Epidermal melanocyte (primary cell): ENCODE data around the gene MMP14.
A peak's percentile ranks its signal among the peaks of the same experiment; 100 is the strongest.
"Not testable (repeated sequence)": the region's sequence is repeated elsewhere in the genome, so short reads cannot be mapped to it uniquely, and the experiment has no call there.

Experiments
- DNase-seq: peaks from one replicate; pipeline ENCODE4 v3.0.0; 2011; ENCODE audit warnings: low spot score; ENCODE audit not compliant: insufficient read length

MMP14 gene

DNA sequence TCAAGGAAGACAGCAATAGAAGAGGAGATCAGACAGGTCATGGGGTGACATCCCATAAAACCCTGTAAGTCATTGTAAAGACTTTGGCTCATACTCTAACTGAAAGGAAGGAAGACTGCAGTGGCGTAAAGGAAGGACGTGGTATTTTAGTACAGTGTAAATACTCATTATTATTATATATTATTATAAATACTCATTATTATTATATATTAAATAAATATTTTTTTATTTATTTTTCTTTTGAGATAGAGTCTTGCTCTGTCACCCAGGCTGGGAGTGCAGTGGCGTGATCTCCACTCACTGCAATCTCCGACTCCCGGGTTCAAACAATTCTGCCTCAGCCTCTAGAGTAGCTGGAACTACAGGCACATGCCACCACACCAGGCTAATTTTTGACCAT, 20.0 kb downstream of the MMP14 start:
- DNase-seq: no peak

DNA sequence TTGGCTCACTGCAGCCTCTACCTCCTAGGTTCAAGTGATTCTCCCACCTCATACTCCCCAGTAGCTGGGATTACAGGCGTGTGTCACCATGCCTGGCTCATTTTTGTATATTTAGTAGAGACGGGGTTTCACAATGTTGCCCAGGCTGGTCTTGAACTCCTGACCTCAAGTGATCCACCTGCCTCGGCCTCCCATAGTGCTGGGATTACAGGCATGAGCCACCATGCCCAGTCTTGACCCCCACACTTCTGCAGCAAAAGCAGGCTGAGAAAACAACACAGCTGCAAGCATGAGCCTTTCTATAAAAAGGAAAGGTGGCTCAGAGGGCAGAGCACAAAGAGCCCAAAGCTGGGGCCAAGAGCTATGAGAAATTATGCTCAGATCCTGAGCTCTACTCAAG, 24.0 kb downstream of the MMP14 start:
- not testable (repeated sequence) for DNase-seq

DNA sequence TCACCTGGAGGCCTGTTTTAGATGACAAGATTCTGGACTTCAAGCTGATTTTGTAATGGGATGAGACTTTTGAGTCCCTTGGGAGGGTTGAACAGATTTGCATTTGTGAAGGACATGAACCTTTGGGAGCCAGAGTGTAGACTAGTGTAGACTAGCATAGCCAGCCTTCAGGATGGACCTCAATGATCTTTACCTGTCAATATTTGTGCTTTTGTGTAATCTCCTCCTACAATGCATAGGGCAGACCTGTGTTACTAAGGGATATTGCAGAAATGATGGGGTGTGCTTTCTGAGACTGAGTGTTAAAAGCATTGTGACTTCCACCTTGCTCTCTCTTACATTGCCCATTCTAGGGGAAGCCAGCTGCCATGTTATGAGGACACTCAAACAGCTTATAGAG, 25.3 kb downstream of the MMP14 start:
- DNase-seq: no peak

GRCh38 chr14:22864979-22865378, 28.6 kb downstream of the MMP14 start:
- no peak for DNase-seq

GRCh38 chr14:22865424-22866405, 29.3 kb downstream of the MMP14 start:
- DNase-seq: no peak

DNA sequence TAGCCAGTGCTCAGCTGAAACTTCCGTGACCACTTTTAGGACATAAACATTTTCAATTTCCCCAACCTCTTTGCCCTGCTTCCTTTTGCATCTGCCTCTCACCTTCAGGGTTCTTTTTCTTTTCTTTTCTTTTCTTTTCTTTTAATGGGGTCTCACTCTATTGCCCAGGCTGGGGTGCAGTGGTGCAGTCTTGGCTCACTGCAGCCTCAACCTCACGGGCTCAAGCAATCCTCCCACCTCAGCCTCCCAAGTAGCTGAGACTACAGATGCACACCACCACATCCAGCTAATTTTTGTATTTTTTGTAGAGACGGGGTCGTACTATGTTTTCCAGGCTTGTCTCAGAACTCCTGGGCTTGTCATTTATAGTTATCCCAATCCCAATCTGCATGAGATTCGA, 30.5 kb downstream of the MMP14 start:
- DNase-seq: no peak

DNA sequence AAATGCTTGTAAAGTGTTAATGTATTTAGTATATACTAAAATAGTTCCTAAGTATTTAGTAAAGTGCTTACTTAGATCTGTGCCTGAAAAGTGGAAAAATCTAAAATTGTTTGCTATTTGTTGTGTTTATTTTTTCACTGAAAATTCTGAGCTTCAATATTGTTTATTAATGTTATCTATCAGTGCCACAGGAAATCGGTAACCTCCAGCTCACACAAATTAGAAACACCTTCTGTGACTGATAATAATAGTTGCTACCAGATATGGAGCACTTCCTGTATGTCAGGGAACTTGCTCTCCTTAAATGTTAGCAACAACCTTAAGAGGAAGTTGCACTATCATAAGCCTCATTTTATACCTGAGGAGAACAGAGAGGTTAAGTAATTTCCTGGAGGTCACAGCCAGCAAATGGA, 34.4 kb downstream of the MMP14 start:
- DNase-seq: no peak

DNA sequence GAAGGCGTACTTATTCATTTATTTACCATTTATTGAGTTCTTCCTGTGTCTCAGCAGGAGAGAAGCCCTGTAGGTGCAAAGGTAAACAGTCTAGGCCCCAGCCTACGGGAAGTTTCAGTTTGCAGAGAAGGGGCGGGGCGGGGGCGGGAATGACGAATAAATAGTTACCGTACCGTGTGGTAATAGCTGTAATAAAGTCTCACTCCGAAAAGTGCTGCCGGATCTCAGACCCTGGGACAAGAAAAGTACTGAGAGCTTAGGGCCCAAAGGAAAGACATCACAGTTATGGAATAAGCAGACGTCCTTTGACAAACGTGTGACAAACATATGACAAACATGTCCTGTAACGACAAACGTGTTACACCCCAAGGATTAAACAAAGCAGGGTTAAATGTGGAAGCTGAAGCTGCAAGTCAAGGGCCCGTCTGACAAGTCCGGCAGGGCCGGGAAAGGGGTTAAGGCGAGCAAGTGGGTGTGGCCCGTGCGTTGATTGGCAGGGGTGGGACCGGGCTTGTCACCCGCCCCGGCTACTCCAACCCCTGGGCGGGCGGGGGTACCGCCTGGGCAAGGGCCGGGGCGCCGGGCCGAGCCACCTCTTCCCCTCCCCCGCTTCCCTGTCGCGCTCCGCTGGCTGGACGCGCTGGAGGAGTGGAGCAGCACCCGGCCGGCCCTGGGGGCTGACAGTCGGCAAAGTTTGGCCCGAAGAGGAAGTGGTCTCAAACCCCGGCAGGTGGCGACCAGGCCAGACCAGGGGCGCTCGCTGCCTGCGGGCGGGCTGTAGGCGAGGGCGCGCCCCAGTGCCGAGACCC, 35.0 kb downstream of the MMP14 start, which contains the start of gene LRP10:
LRP10 (plus strand) TSS at position 517 of the 809 bp plus-strand sequence. CDS start 564 bp downstream, outside the sequence.
- peak; percentile 77 for DNase-seq

GRCh38 chr14:22872033-22872832, 35.8 kb downstream of the MMP14 start:
- DNase-seq: peak; percentile 92

DNA sequence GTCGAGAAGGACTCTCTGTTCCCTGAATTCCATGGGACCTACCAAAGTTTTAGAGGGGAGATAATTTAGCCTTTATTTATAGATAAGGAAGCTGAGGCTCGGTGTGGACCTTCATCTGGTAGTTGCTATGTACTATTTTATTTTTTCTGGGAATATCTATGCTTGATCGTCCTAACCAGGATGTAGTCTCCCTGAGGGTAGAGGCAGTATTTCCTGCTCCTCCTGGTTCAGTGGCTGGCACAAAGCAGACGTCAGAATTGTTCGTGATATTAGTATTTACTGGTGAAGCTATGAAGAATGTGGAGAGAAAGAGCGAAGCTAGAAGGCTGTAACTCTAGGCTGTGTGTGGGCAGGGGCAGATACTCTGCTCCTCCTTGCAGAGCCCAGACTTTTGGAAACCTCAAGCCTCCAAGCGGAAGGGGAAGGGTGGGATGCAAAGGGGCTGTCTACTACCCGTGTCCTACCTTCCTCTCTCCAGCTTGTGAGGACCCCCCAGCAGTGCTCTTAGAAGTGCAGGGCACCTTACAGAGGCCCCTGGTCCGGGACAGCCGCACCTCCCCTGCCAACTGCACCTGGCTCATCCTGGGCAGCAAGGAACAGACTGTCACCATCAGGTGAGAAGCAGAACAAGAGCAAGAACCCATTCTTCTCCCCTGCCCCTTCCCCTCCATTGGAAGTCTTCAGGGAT, 36.6 kb downstream of the MMP14 start:
- no peak for DNase-seq

GRCh38 chr14:22875003-22875747, 38.8 kb downstream of the MMP14 start:
- DNase-seq: no peak

DNA sequence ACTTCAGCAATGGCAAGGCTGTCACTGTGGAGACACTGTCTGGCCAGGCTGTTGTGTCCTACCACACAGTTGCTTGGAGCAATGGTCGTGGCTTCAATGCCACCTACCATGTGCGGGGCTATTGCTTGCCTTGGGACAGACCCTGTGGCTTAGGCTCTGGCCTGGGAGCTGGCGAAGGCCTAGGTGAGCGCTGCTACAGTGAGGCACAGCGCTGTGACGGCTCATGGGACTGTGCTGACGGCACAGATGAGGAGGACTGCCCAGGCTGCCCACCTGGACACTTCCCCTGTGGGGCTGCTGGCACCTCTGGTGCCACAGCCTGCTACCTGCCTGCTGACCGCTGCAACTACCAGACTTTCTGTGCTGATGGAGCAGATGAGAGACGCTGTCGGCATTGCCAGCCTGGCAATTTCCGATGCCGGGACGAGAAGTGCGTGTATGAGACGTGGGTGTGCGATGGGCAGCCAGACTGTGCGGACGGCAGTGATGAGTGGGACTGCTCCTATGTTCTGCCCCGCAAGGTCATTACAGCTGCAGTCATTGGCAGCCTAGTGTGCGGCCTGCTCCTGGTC, 39.4 kb downstream of the MMP14 start:
- no peak for DNase-seq

DNA sequence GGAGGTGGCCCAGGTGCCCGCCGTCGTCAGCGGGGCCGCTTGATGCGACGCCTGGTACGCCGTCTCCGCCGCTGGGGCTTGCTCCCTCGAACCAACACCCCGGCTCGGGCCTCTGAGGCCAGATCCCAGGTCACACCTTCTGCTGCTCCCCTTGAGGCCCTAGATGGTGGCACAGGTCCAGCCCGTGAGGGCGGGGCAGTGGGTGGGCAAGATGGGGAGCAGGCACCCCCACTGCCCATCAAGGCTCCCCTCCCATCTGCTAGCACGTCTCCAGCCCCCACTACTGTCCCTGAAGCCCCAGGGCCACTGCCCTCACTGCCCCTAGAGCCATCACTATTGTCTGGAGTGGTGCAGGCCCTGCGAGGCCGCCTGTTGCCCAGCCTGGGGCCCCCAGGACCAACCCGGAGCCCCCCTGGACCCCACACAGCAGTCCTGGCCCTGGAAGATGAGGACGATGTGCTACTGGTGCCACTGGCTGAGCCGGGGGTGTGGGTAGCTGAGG, 40.7 kb downstream of the MMP14 start:
- DNase-seq: no peak

GRCh38 chr14:22878271-22879246, 42.2 kb downstream of the MMP14 start:
- no peak for DNase-seq

DNA sequence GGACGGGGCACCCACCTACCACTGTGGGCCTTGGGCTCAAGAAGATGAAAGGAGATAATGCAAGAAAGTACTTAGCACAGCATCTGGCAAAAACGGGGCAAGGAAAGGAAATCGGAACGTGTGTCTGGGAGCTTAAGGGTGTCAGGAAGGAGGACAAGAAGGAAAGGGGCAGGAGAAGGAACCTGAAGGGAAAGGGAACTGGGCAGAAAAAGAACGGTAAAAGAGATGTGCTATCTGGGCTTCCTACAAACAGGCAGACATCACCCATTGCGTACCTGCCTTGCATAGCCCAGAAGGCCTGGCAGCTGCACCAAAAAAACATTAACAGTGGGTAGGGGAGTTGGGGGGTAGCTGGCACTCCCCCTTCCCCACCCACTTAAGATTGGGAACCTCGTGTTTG, 45.7 kb downstream of the MMP14 start:
- DNase-seq: no peak

DNA sequence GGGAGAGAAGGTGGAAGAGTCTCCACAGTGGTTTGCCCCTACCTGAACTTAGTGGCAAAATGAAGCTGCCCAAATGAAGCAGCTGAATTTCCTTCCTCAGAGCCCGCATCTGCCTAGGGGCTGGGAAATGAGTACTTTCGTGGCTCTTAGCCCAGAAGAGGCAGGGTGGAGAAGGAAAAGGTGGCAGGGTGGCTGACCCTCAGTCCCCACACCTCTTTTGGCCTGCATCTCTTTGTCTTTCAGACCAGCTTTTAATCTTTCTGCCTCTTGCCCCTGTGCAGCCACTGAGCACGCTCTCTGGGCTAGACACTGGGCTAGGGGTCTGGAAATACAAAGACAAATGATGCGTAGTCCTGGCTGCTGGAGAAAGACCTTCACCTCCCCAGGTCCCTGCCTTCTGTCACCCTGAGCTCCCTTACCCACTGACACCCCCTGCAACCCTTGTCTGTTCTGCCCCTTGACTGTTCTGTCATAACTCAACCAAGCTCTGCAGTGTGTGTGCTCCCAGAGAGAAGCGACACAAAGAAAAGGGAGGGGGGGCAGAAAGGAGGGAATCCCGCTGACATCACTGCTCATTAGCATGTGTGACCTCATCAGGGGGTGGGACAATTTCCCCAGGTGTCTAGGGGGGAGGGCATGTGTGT, 46.3 kb downstream of the MMP14 start:
- no peak for DNase-seq

- no peak for DNase-seq
Observed at GRCh38 chr14:22883173-22883976, 47.0 kb downstream of the MMP14 start, which contains the start of gene REM2. Gene REM2, plus strand, starts transcription at chr14:22883222. Its CDS starts 66 bp downstream, at chr14:22883288.
